Esophagus squamous epithelium (tissue), 4 donors: ENCODE results near the gene ETFB.

Experiments used
- CTCF ChIP-seq, 6 experiments: fragments of 450-650 bp in 4 of 6; fragments of 200-600 bp in 2 of 6; sonication (generic) in 2 of 6; IDR thresholded peaks; one replicate each; pipeline ENCODE4 v1.5.1; 2016 to 2019; ENCODE audit warnings: antibody characterized with exemption in 6 of 6, mild to moderate bottlenecking in 4 of 6, moderate library complexity in 4 of 6
- POLR2A ChIP-seq, 4 donors: fragments of 450-650 bp; IDR thresholded peaks; one replicate each; pipeline ENCODE4 v1.6.1; 2017; ENCODE audit warnings: antibody characterized with exemption in 4 of 4, mild to moderate bottlenecking in 4 of 4, moderate library complexity in 3 of 4

GRCh38 chr19:51318687-51319648, 47.2 kb downstream of the ETFB start:
- TF ChIP-seq CTCF (IDR thresholded peaks at IDR 0.05), result no peak
- TF ChIP-seq POLR2A (IDR thresholded peaks at IDR 0.05), result no peak
